Liver (tissue), 9 donors: ENCODE data around the gene RTN4R. TPM values are rescaled to one million over a fixed set of nuclear protein-coding genes. Genes with fewer than 3 reads are reported as not detected.

Experiments used
- DNase-seq: peaks from one replicate; pipeline ENCODE4 v3.0.0-alpha.2; 2017; ENCODE audit warnings: low spot score
- H3K27ac ChIP-seq, 2 donors: one replicate each; pipeline ENCODE4 v1.7.0; 2013; ENCODE audit warnings: inconsistent platforms in 2 of 2, low read length in 2 of 2, control low read depth in 1 of 2, low read depth in 1 of 2, mild to moderate bottlenecking in 1 of 2
- H3K27me3 ChIP-seq, 4 donors: one replicate each; pipeline versions ENCODE4 v1.6.1 to v1.7.0; 2013; ENCODE audit warnings: low read length in 3 of 4, inconsistent platforms in 1 of 4, mild to moderate bottlenecking in 1 of 4, moderate library complexity in 1 of 4; ENCODE audit not compliant: control insufficient read depth in 4 of 4, insufficient read depth in 4 of 4
- H3K36me3 ChIP-seq, 4 donors: one replicate each; pipeline versions ENCODE4 v1.6.1 to v1.7.0; 2013; ENCODE audit warnings: low read length in 3 of 4, mild to moderate bottlenecking in 3 of 4, low read depth in 1 of 4, moderate library complexity in 1 of 4; ENCODE audit not compliant: control insufficient read depth in 4 of 4, insufficient read depth in 3 of 4
- H3K4me1 ChIP-seq, 4 donors: one replicate each; pipeline versions ENCODE4 v1.6.1 to v1.7.0; 2013; ENCODE audit warnings: low read length in 3 of 4, mild to moderate bottlenecking in 3 of 4, moderate library complexity in 1 of 4; ENCODE audit not compliant: control insufficient read depth in 4 of 4, insufficient read depth in 4 of 4
- H3K4me3 ChIP-seq, 3 donors: one replicate each; pipeline versions ENCODE4 v1.6.1 to v1.7.0; 2013; ENCODE audit warnings: low read length in 3 of 3, control low read depth in 1 of 3, low read depth in 1 of 3, mild to moderate bottlenecking in 1 of 3
- H3K9ac ChIP-seq, 2 donors: one replicate each; pipeline ENCODE4 v1.7.0; 2013; ENCODE audit warnings: low read length in 2 of 2, mild to moderate bottlenecking in 2 of 2, moderate library complexity in 2 of 2, control low read depth in 1 of 2, low read depth in 1 of 2
- H3K9me3 ChIP-seq, 4 donors: one replicate each; pipeline versions ENCODE4 v1.6.1 to v1.7.0; 2013; ENCODE audit warnings: low read length in 3 of 4; ENCODE audit not compliant: control insufficient read depth in 4 of 4
- CTCF ChIP-seq: fragments of 150-350 bp; IDR thresholded peaks from 2 replicates; pipeline ENCODE4 v1.5.1; 2017; ENCODE audit warnings: improper control_type of control experiment, low read depth, low read length; ENCODE audit not compliant: missing input control
- EGR1 ChIP-seq, 2 donors: IDR thresholded peaks; 2 replicates each; pipeline ENCODE4 v1.6.1; 2016 to 2018; ENCODE audit warnings: antibody characterized with exemption in 2 of 2, low read depth in 2 of 2
- GABPA ChIP-seq, 2 donors: IDR thresholded peaks in 1 of 2; conservative IDR thresholded peaks in 1 of 2; 2 replicates each; pipeline ENCODE4 v1.6.1; 2016; ENCODE audit warnings: antibody characterized with exemption in 2 of 2, mild to moderate bottlenecking in 1 of 2, moderate library complexity in 1 of 2
- HNF4A ChIP-seq, 2 donors: conservative IDR thresholded peaks; 2 replicates each; pipeline ENCODE4 v1.6.1; 2016; ENCODE audit warnings: antibody characterized with exemption in 2 of 2, mild to moderate bottlenecking in 2 of 2
- RXRA ChIP-seq, 2 donors: IDR thresholded peaks; 2 replicates each; pipeline ENCODE4 v1.6.1; 2017 to 2018; ENCODE audit warnings: antibody characterized with exemption in 2 of 2, mild to moderate bottlenecking in 1 of 2
- WGBS: extraction: QIAGEN DNeasy Blood & Tissue Kit; methylation state at CpG from one replicate; pipeline ENCODE4 v1.1.7; 2013; 5-methylcytosine and 5-hydroxymethylcytosine counted together
- polyA plus RNA-seq, 2 donors: library from polyadenylated mRNA; stranded (reverse) in 1 of 2; unstranded in 1 of 2; fragments of 200-250 nt in 1 of 2; fragments of >200 nt in 1 of 2; fragmentation: Nextera tagmentation in 1 of 2; extraction: Ambion mirVana in 1 of 2; gene quantifications; one replicate each; pipeline versions ENCODE4 v1.2.1 to v1.2.3, GENCODE V29; 2013 to 2015
- total RNA-seq, 2 donors: library from RNA; depleted of rRNA; stranded (reverse); fragments of >200 nt; gene quantifications; one replicate each; pipeline ENCODE4 v1.2.3, GENCODE V29; 2014
- TF ChIP-seq, protein P1 (sequence below): IDR thresholded peaks from 2 replicates; pipeline ENCODE4 v1.6.1; 2016; ENCODE audit warnings: antibody characterized with exemption, mild to moderate bottlenecking
- donor health status: healthy.
- donor health status: healthy.
- donor health status: healthy.
- donor health status: healthy.
- donor health status: healthy.

RTN4R gene
- total and polyA plus RNA-seq, 4 donors: 0.33 to 10.4 (median 1.1) TPM

- peaks cover 10 to 33% (median 23%) of the 10 kb centered on the region in 4 donors for H3K4me1 ChIP-seq
- H3K27ac ChIP-seq: no peak overlapping the region
- no peak for DNase-seq
- H3K36me3 ChIP-seq: no peaks in the 10 kb centered on the region
- no peak overlapping the region for H3K4me3 ChIP-seq
- no peaks in the 10 kb centered on the region for H3K27me3 ChIP-seq
- no peak overlapping the region for H3K9ac ChIP-seq
- H3K9me3 ChIP-seq: no peaks in the 10 kb centered on the region
- WGBS: 92% methylated on average over 4 of the region's 4 CpGs
- TF ChIP-seq, protein P1, sequence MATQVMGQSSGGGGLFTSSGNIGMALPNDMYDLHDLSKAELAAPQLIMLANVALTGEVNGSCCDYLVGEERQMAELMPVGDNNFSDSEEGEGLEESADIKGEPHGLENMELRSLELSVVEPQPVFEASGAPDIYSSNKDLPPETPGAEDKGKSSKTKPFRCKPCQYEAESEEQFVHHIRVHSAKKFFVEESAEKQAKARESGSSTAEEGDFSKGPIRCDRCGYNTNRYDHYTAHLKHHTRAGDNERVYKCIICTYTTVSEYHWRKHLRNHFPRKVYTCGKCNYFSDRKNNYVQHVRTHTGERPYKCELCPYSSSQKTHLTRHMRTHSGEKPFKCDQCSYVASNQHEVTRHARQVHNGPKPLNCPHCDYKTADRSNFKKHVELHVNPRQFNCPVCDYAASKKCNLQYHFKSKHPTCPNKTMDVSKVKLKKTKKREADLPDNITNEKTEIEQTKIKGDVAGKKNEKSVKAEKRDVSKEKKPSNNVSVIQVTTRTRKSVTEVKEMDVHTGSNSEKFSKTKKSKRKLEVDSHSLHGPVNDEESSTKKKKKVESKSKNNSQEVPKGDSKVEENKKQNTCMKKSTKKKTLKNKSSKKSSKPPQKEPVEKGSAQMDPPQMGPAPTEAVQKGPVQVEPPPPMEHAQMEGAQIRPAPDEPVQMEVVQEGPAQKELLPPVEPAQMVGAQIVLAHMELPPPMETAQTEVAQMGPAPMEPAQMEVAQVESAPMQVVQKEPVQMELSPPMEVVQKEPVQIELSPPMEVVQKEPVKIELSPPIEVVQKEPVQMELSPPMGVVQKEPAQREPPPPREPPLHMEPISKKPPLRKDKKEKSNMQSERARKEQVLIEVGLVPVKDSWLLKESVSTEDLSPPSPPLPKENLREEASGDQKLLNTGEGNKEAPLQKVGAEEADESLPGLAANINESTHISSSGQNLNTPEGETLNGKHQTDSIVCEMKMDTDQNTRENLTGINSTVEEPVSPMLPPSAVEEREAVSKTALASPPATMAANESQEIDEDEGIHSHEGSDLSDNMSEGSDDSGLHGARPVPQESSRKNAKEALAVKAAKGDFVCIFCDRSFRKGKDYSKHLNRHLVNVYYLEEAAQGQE: no peak
- no peak for TF ChIP-seq CTCF
- no peak for TF ChIP-seq RXRA (IDR thresholded peaks at IDR 0.05)
Observed at GRCh38 chr22:20217563-20217962, 50.6 kb downstream of the RTN4R start.

- TF ChIP-seq, protein P1: no peak
- TF ChIP-seq HNF4A (conservative IDR thresholded peaks at IDR 0.05) (peak in 1 of 2 donors; percentile 27), RXRA (IDR thresholded peaks at IDR 0.05) (peak in 1 of 2 donors; percentile 37), GABPA (IDR thresholded peaks at IDR 0.05 in 1 of 2, conservative IDR thresholded peaks at IDR 0.05 in 1 of 2) (no peak), EGR1 (IDR thresholded peaks at IDR 0.05; ENCODE audit: low read depth in 2 of 2) (no peak)
- Histone ChIP-seq H3K27ac (no peak overlapping the region), H3K36me3 (no peaks in the 10 kb centered on the region), H3K9me3 (no peaks in the 10 kb centered on the region), H3K4me1 (peaks cover 7 to 32% (median 22%) of the 10 kb centered on the region in 4 donors), H3K27me3 (no peaks in the 10 kb centered on the region), H3K9ac (no peak overlapping the region), H3K4me3 (no peak overlapping the region)
- WGBS: 68% methylated on average over 12 of the region's 12 CpGs
- DNase-seq: no peak
Observed at GRCh38 chr22:20216863-20217499, 51.1 kb downstream of the RTN4R start.
